GM21786 (cell line): ENCODE measurements around the gene PI3.
"Not testable (repeated sequence)": the region's sequence is repeated elsewhere in the genome, so short reads cannot be mapped to it uniquely, and the experiment has no call there.

ENCODE experiments used
- ATAC-seq: cut with Tn5 transposase; IDR thresholded peaks from one replicate; pipeline ENCODE4 v1.9.1; 2021; ENCODE audit not compliant: unreplicated experiment

PI3 gene, protein sequence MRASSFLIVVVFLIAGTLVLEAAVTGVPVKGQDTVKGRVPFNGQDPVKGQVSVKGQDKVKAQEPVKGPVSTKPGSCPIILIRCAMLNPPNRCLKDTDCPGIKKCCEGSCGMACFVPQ

DNA sequence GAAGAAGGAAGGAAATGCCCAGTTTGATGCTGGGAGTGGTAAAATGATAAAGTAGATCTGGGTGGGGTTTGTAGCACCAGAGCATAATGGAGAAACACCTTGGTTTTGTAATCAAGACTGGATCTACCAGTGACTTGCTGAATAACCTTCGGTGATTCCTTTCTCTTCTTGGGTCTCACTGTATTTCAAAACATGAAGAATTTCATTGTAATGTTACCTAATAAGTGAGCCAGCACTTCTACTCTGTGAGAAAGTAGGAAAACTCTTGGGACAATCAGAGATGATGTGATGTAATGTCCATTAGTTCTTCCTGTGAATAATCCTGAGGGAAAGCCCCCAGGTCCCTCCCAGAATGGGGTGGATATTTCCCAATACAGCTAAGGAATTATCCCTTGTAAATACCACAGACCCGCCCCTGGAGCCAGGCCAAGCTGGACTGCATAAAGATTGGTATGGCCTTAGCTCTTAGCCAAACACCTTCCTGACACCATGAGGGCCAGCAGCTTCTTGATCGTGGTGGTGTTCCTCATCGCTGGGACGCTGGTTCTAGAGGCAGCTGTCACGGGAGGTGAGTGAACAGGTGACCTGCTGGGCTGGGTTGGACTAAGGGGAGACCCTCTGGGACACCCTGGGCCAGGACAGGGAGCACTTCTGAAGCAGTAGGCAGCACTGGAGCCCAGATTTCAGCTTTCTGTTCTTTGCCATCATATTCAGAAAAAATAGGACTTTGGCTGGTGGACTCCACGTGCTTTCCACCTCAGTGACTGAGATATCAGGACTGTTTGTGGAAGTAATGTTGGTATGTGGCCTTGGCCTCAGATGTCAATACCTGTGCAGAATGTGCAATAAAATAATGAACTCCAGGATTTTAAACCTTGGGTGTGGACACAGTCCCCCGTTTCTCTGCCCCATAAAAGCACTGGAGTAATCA is at the start of gene PI3:
Gene PI3, plus strand, starts transcription at position 469 of the 931 bp plus-strand sequence. Its CDS starts 21 bp downstream, at position 490.
- no peak for ATAC-seq

DNA sequence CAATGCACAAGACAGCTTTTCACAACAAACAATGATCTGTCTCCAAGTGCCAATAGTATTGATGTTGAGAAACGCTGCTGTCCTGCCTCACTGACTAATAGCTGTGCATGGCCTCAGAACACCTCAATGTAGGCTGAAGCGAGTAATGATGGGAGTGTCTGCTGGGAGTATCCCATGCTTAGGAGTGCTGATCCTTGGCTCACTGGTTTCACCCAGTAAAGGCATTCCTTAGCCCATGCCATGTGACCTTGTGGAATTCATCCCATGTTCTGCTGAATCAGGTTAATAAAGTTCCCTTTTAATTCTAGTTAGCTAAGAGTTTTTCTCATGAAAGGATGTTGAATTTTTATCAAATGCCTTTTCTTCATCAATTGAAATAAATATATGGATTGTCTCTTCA is 46.6 kb upstream of the PI3 start:
- no peak for ATAC-seq

DNA sequence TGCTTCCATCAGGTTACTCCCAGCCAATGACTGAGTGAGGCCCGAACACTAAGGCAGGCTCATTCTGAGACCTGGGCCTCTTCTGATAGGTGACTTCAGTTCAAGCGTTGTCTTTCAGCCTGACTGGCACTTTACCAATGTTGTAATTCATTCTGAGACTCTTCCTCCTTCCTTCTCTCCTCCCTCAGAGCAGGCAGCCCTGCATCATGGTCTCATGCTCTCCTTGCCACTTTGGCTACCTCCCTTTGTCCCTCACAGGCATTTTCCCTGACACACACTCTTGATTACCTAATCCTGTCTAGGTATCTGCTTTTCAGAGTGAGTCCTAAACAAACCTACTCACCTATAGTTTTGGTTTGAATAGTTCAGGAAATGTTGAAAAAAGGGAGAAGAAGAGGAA is 37.8 kb upstream of the PI3 start:
- ATAC-seq, result no peak

DNA sequence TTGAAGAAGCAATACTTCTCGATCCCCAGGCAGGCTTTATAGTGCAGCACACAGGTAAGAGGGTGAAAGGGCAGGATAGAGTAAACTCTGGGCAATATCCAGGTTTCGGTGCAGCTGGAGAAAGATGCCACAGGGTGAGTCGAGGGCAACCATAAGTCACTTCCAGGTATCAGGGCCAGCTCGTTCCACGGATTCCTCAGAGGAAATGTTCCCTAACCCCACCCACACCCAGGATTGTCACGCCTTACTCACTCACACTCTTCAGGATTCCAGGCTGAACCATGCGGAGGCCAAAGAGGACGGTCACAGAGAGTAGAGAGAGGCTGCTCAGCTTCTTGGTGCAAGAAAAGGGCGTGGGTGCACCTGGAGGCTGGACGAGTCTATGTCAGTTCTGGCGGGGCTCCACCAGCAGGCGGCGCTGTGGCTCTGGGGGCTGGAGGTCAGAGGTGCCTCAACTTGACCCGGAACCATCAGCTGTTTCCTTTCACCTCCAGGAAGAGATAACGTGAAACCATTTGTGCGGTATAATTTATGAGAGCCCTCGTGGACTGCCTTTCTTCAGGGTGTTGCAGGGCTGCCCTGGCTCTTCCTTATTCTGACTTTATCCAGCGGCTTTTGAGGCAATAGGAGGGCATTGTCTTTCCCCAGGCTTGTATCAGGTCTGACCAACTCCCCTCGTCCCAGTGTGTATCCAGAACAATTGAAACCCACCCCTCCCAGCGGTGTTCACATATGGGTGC is 36.0 kb upstream of the PI3 start:
- no peak for ATAC-seq

DNA sequence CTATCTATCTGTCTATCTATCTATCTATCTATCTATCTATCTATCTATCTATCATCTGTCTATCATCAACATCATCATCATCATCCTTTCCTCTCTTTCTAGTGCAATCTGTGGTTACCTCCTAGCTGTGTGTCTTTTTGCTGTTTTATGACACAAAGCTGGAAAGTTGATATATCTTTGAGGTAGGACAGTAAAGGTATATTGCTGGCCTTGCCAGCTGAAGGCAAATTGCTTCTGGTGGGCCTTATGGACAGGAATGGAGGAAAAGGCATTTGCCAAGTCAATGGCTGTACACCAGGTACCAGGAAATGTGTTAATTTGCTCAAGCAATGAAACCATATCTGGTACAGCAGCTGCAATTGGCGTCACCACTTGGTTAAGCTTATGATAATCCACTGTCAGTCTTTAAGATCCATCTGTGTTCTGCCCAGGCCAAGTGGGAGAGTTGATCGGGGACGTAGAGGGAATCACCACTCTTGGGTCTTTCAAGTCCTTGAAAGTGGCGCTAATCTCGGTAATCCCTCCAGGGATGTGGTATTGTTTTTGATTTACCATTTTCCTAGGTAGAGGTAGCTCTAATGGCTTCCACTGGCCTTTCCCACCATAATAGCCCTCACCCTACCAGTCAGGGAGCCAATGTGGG is 34.8 kb upstream of the PI3 start:
- not testable (repeated sequence) for ATAC-seq

DNA sequence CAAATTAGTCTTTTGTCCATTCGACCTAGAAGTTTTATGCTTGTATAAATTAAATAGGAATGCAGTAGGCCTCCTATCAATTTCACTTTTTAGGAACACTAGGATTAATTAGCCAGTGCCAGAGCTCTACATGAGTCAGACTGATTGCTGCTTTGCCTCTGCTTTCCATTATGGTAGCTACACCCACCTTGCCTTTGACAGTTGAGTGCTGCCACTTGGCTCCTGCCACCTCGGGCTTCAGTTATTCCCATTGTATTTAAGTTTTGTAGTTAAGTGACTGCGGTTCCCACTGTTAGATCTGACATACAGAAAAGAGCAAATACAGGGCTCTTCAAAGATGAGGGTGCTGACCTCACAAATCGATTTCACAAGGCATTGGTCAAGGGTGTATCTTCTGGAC is 33.9 kb upstream of the PI3 start:
- ATAC-seq, result no peak

DNA sequence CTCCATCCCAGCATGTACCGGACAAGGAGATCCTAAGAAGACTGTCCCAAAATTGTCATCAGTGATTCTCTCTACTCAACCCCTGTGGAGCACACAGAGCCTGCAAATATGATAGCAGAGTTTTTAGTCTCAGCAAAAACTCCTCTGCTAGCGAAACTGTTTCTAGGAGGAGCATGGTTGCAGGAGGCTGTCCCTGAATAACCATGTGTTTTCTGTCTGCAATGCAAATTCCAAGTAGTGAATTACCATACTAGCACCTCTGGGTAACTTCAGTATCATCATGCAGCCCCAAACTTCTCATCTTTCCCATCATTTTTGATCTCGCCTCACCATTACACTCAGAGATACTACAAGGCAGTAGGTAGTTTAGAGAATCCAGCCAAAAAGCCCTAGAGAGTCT is 25.6 kb upstream of the PI3 start:
- no peak for ATAC-seq

DNA sequence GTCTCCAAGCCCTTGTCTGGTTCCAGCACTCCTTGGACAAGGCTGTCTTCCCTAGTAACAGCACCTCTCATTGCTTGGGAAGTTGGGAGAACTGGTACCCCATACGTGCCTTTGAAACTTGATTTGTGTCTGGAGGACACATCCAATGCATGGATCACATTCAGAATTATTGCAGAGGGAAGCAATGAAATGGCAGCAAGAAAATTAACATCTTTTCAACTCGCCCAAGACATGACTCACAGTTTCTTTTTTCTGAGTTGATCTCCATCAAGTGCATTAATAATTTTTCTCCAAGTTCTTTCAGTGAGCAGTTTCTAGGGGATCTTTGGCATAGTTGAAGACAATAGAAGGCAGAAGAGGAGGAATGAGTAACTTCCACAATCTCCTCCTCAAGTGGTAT is 22.3 kb upstream of the PI3 start:
- no peak for ATAC-seq

DNA sequence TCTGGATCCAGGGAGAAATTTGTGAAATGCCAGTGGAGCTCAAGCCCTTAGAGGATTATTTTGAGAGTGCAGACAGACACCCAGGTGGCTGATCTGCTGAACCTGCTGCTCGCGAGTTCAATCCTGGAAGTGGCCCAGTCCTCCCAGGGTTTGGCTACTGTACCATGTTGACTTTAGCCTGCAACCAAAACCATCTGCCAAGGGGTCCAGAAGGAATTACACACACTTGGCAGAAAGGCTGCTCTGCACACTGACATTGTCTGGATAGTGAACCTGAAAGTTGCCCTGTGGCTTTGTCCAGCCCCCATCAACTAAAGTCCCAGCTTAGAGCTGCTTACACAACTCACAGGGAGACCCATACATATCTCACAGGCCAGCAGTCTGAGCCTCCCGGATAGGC is 21.6 kb upstream of the PI3 start:
- no peak for ATAC-seq

DNA sequence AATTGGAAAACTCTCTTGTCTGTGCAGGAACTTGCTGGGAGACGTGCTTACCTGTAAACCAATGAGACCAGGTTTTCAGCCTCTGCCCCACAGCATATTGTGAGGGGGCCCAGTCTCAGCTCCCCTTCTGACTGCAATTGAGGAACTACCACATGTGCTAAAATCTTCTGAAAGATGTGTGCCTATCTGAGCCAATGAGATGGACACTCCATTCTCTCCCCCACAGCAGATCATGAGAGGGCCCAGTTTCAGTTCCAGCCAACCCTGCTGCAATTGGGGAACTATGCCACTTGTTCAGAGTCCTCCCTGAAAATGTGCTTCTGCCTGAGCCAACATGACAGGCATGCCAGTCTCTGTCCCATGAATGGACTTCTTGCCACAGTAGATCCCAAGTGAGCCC is 20.9 kb upstream of the PI3 start:
- no peak for ATAC-seq

DNA sequence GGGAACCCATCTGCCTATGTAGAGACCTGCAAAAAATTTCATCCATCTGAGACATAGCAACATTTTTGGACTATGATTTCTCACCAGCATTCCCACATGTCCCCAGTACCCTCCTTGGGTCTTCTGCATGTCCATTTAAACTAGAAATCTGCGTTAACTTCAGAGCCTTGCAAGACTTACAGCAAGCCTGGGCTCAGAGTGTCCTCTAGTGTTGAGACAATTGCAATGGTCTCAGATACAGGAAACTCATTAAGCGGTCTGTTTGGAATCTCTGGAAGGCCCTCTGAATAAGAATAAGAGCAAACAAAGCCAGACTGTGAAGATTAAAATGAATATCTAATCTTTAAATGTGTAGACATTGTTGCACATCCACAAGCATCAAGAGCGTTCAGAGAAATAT is 20.5 kb upstream of the PI3 start:
- no peak for ATAC-seq

DNA sequence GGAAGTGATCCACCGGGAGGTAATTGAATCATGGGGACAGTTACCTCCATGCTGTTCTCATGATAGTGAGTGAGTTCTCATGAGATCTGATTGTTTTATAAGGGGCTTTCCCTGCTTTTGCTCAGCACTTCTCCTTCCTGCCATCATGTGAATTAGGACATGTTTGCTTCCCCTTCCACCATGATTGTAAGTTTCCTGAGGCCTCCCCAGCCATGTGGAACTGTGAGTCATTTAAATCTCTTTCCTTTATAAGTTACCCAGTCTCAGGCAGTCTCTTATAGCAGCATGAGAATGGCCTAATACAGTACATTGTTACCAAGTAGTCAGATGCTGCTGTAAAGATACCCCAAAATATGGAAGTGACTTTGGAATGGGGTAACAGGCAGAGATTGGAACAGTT is 19.9 kb upstream of the PI3 start:
- ATAC-seq, result not testable (repeated sequence)

DNA sequence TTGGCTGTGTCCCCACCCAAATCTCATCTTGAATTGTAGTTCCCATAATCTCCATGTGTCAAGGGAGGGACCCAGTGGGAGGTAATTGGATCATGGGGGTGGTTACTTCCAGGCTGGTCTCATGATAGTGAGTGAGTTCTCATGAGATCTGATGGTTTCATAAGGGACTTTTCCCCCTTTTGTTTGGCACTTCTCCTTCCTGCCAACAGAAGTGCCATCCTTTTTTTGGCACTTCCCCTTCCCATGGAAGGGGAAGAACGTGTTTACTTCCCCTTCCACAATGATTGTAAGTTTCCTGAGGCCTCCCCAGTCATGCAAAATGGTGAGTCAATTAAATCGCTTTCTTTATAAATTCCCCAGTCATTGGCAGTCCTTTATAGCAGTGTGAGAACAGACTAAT is 18.0 kb upstream of the PI3 start:
- ATAC-seq, result no peak

DNA sequence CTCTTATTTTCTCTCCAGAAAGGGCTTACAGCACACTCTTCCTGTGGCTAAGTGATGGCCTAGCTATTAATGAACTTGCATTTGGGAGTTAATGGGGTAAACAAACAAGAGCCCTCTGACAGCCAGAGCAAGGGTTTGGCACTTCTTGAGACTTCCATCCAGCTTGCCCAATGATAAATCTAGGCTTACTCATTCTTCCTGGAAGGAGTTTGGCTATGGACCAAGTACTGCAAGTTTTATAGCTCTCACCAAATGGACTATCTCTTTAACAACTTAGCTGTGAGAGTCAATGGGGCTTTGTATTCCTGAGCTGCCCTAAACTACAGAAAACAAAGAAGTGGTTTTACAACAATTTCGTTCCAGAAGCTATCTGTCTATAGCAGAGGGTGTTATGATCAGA is 16.7 kb upstream of the PI3 start:
- no peak for ATAC-seq

DNA sequence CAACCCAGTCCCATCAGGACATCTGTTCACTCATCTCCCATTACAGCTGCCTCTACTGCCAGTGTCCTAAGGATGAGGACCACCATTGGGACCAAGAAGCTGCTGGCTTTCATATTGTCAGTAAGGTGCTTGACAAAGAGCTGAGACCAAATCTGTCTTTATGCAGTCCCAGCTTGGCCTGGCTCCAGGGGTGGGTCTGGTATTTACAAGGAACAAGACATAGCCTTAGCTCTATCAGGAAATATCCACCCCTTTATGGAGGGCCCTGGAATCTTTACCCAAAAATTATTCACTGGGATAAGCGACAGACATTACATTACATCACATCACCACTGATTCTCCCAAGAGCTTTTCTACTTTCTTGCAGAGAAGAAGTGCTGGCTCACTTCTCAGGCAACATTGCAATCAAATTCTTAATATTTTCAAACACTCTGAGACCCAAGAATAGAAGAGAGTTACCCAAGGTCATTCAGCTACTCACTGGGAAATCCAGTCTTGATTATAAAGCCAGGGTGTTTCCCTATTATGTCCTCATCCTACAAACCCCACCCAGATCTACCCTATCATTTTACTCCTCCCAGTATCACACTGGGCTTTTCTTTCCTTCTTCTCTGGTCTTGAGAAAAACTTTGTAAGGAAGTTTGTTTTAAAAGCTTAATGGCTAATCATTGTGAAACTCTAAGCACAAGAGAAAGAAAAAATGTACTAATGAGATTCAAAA is 11.5 kb upstream of the PI3 start:
- no peak for ATAC-seq

DNA sequence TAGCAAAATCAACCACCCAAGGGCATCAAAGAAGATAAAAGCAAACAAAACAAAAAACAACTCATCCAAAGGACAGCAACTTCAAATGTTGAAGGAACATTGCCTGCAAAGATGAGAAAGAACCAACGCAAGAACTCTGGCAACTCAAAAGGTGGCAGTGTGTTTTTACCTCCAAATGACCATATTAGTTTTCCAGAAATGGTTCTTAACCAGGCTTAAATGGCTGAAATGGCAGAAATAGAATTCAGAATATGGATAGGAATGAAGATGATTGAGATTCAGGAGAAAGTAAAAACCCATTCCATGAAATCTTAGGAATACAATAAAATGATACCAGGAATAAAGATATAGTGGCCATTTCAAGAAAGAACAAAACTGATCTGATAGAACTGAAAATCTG is 9.8 kb upstream of the PI3 start:
- ATAC-seq, result no peak

DNA sequence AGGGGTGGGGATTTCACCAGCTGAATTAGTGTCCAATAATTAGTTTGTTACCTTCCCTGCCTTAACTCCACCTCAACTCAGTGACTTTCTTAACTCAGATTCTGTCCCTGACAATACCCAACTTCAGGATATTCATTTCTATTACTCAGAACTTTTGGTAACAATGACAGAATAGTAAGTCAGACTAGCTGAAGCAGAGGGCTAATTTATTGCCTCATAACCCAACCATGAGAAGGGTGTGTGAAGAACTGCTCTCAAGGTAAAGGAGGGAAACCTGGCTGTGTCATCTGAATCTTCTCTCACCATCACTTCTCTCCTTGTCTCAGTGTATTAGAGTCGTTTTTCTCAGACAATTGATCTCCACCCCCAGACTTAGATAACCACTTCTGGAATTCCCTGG is 1.2 kb upstream of the PI3 start:
- ATAC-seq, result no peak

DNA sequence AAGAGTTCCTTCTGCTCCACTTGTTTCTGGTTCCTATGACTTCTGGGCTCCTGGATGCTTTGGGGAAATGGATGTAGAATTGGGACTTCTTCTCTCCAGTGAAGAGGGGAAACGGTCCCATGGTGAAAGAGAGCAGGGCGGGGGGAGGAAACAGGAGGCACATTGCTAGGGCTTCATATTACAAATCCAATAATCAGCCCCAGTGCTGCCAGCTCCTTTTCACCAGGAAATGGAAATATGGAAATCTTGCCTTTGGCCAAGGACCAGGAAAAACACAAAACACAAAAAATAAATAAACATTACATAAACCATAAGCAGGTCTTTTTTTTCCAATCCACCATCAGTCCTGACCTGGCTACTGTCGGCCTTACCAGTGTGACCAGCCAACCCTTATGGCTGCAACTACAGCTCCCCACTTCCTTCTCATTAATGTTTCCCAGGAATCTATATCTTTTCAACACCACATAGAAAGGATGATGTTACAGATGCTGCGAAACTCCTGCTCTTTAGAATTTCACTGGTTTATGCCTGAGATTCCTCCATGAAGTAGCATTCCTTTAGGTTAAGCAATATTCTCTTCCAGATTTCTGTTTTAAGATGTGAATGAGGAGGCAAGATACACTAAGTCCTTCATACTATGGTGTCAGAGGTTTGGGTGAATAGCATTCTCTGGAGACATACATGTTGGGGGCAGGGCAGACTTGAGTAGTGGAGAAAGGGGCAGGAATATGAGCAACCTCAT is 2.0 kb downstream of the PI3 start:
- ATAC-seq, result no peak

DNA sequence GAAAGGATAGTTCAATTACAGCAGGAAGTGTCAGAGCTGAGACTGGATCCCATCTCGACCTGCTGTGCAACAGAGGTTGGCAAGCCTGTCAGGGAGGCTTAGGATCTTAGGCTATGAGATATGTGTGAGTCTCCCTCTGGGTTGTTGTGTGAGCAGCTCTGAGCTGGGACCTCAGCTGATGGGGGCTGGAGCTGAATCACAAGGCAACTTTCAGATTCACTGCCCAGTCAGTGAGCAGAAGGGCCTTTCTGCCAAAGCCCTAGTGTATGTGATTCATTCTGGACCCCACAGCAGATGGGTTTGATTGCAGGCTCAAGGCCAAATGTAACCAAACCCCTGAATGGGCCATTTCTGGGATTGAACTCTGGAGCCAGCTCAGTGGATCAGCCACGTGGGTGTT is 4.5 kb downstream of the PI3 start:
- no peak for ATAC-seq

DNA sequence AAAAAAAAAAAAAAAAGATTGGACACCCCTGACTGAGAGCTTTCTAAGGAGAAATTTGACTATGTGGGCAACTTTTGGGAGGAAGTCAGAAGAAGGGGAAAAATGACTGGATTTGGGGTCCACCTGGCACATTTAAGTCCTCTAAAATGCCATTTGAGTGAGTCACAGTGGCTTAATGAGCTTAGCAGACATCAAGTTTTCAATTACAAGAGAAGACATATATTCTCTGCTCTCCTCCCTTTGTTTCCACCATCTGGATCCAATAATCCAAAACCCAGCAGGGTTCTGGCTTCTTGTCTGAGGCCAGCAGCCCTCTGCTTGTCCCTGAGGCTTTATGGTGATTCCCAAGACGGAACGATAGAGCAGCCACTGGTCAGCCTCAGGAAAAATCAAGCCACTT is 6.9 kb downstream of the PI3 start:
- no peak for ATAC-seq
